Subcutaneous abdominal adipose tissue (tissue), 5 donors: ENCODE results near the gene SSTR1.

Source experiments
- H3K27ac ChIP-seq: one replicate; pipeline ENCODE4 v1.7.0; 2013; ENCODE audit warnings: low read depth, mild to moderate bottlenecking, inconsistent platforms, low read length, moderate library complexity
- H3K27me3 ChIP-seq, 5 donors: one replicate each; pipeline ENCODE4 v1.7.0; 2013; ENCODE audit warnings: low read length in 5 of 5, inconsistent platforms in 1 of 5; ENCODE audit not compliant: control insufficient read depth in 5 of 5, insufficient read depth in 4 of 5
- H3K36me3 ChIP-seq, 5 donors: one replicate each; pipeline ENCODE4 v1.7.0; 2013; ENCODE audit warnings: low read length in 5 of 5; ENCODE audit not compliant: control insufficient read depth in 5 of 5, insufficient read depth in 5 of 5
- H3K4me1 ChIP-seq, 5 donors: one replicate each; pipeline ENCODE4 v1.7.0; 2013; ENCODE audit warnings: low read length in 5 of 5, mild to moderate bottlenecking in 3 of 5, moderate library complexity in 1 of 5; ENCODE audit not compliant: control insufficient read depth in 5 of 5, insufficient read depth in 5 of 5
- H3K4me3 ChIP-seq, 5 donors: one replicate each; pipeline ENCODE4 v1.7.0; 2013; ENCODE audit warnings: low read length in 5 of 5, low read depth in 1 of 5
- H3K9ac ChIP-seq, 5 donors: one replicate each; pipeline ENCODE4 v1.7.0; 2013; ENCODE audit warnings: low read length in 5 of 5, mild to moderate bottlenecking in 4 of 5, moderate library complexity in 3 of 5
- H3K9me3 ChIP-seq, 5 donors: one replicate each; pipeline ENCODE4 v1.7.0; 2013; ENCODE audit warnings: low read length in 5 of 5; ENCODE audit not compliant: control insufficient read depth in 5 of 5
- donor health status: healthy.
- donor health status: healthy.
- donor health status: healthy.
- donor health status: healthy.
- donor health status: healthy.

The SSTR1 gene

GRCh38 chr14:38255408-38255672, 47.6 kb downstream of the SSTR1 start:
- peak overlapping the region in 3 of 5 donors; percentile 0 to 85 (median 56) for H3K9ac ChIP-seq
- H3K4me3 ChIP-seq, result peak overlapping the region in 4 of 5 donors; percentile 54 to 90 (median 76)
- H3K27ac ChIP-seq, result peak overlapping the region; percentile 71
- peaks cover 7 to 20% (median 12%) of the 10 kb centered on the region in 5 donors for H3K27me3 ChIP-seq
- peaks cover 0 to 21% (median 16%) of the 10 kb centered on the region in 5 donors for H3K4me1 ChIP-seq
- H3K9me3 ChIP-seq, result peaks cover 0 to 5% (median 0%) of the 10 kb centered on the region in 5 donors
- no peaks in the 10 kb centered on the region for H3K36me3 ChIP-seq

GRCh38 chr14:38255673-38256532, 48.2 kb downstream of the SSTR1 start, which contains the start of gene CLEC14A:
CLEC14A (minus strand) TSS chr14:38256093; CDS start chr14:38256022, 71 bp downstream.
- peaks cover 7 to 20% (median 12%) of the 10 kb centered on the region in 5 donors for H3K27me3 ChIP-seq
- peak within 1 kb of the TSS; percentile 84 for H3K27ac ChIP-seq
- peak within 1 kb of the TSS; percentile 52 to 90 (median 75) for H3K4me3 ChIP-seq
- H3K4me1 ChIP-seq, result peaks cover 0 to 19% (median 16%) of the 10 kb centered on the region in 5 donors
- H3K36me3 ChIP-seq, result no peaks in the 10 kb centered on the region
- peak within 1 kb of the TSS in 4 of 5 donors; percentile 0 to 85 (median 44) for H3K9ac ChIP-seq
- H3K9me3 ChIP-seq, result peaks cover 0 to 5% (median under 1%) of the 10 kb centered on the region in 5 donors

- Histone ChIP-seq H3K27me3 (peaks cover 7 to 20% (median 12%) of the 10 kb centered on the region in 5 donors), H3K4me1 (peaks cover 0 to 18% (median 16%) of the 10 kb centered on the region in 5 donors), H3K9ac (no peak overlapping the region), H3K4me3 (peak overlapping the region in 4 of 5 donors; percentile 26 to 90 (median 76)), H3K27ac (peak overlapping the region; percentile 84), H3K9me3 (peaks cover 0 to 6% (median 5%) of the 10 kb centered on the region in 5 donors), H3K36me3 (no peaks in the 10 kb centered on the region)
These were observed 48.8 kb downstream of the SSTR1 start for GRCh38 chr14:38256533-38256840.

GRCh38 chr14:38257507-38257906, 49.8 kb downstream of the SSTR1 start:
- Histone ChIP-seq H3K4me3 (no peak overlapping the region), H3K9me3 (peaks cover 0 to 10% (median 5%) of the 10 kb centered on the region in 5 donors), H3K36me3 (no peaks in the 10 kb centered on the region), H3K27me3 (peaks cover 7 to 20% (median 12%) of the 10 kb centered on the region in 5 donors), H3K9ac (no peak overlapping the region), H3K4me1 (peaks cover 0 to 18% (median 16%) of the 10 kb centered on the region in 5 donors), H3K27ac (peak overlapping the region; percentile 84)

GRCh38 chr14:38261620-38262019, 53.9 kb downstream of the SSTR1 start:
- Histone ChIP-seq H3K27ac (no peak overlapping the region), H3K27me3 (peaks cover 0 to 2% (median 0%) of the 10 kb centered on the region in 5 donors), H3K36me3 (no peaks in the 10 kb centered on the region), H3K4me3 (no peak overlapping the region), H3K9me3 (peaks cover 0 to 10% (median 5%) of the 10 kb centered on the region in 5 donors), H3K9ac (no peak overlapping the region), H3K4me1 (peaks cover 0 to 5% (median 0%) of the 10 kb centered on the region in 5 donors)
